HepG2 (cell line): ENCODE data around the gene IQSEC1.

Experiments used
- TFE3 ChIP-seq: IDR thresholded peaks from 2 replicates; pipeline ENCODE4 v1.6.1; 2016
- TF ChIP-seq, protein P1 (sequence below): sonication (generic); formaldehyde crosslinking; IDR thresholded peaks from 2 replicates; pipeline ENCODE4 v1.5.1; 2020; ENCODE audit warnings: missing genetic modification reagents, mild to moderate bottlenecking, borderline replicate concordance

DNA sequence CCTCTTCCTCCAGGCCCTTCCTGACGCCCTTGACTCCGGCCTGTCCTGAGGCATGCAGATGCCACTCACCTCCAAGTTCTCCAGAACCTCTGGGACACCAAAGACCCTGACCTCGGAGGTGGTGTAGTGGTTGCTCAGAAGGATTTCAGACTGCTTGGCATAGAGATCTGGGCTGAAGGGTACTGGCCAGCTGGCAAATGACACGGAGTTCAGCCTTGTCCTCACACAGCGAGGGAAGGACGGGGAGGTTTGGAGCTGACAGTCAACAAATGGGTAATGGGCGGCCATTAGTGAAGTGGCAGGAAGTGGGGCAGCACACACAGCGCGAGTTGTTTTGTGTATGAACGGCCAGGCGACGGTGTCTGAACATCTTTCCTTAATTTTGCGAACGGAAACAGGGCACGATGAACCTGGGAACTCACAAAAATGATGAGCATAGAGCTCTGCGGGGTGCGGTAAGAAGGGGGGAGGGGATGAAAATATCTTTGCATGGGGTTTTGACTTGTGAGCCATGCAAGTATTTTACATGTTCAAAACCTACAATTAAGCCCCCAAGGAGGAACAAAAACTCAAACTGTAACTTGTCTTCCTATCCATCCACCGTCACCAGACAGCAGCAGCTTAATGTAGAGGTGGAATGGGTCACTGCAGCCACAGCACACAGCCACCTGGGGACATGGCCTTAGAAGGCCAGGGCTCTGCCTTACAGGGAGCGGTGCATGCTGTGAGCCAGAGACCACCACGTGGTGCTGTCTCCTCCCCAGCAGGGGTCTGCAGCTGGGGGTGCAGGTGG is 188.2 kb downstream of the IQSEC1 start:
- TF ChIP-seq TFE3 = no peak
- TF ChIP-seq, protein P1, sequence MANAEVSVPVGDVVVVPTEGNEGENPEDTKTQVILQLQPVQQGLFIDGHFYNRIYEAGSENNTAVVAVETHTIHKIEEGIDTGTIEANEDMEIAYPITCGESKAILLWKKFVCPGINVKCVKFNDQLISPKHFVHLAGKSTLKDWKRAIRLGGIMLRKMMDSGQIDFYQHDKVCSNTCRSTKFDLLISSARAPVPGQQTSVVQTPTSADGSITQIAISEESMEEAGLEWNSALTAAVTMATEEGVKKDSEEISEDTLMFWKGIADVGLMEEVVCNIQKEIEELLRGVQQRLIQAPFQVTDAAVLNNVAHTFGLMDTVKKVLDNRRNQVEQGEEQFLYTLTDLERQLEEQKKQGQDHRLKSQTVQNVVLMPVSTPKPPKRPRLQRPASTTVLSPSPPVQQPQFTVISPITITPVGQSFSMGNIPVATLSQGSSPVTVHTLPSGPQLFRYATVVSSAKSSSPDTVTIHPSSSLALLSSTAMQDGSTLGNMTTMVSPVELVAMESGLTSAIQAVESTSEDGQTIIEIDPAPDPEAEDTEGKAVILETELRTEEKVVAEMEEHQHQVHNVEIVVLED (CRISPR knock-in tag) = no peak
